HG02588 (cell line): ENCODE data around the gene NMRAL1.

Source experiments
- ATAC-seq: cut with Tn5 transposase; IDR thresholded peaks from one replicate; pipeline ENCODE4 v1.9.1; 2021; ENCODE audit warnings: mild to moderate bottlenecking, moderate library complexity; ENCODE audit not compliant: unreplicated experiment

The NMRAL1 gene

GRCh38 chr16:4467916-4468315 lies 6.5 kb downstream of the NMRAL1 start:
- ATAC-seq: no peak

- no peak for ATAC-seq
Observed at GRCh38 chr16:4465977-4466779, 8.2 kb downstream of the NMRAL1 start.

- ATAC-seq: no peak
Observed at GRCh38 chr16:4463522-4464163, 10.8 kb downstream of the NMRAL1 start.

- no peak for ATAC-seq
Observed at GRCh38 chr16:4461250-4462085, 13.0 kb downstream of the NMRAL1 start.

GRCh38 chr16:4460936-4461249 lies 13.5 kb downstream of the NMRAL1 start:
- ATAC-seq: no peak

GRCh38 chr16:4455951-4456350 lies 18.5 kb downstream of the NMRAL1 start:
- no peak for ATAC-seq

- no peak for ATAC-seq
Observed at GRCh38 chr16:4455081-4455480, 19.3 kb downstream of the NMRAL1 start.

- no peak for ATAC-seq
Observed at GRCh38 chr16:4454623-4455022, 19.8 kb downstream of the NMRAL1 start.

GRCh38 chr16:4452674-4453073 lies 21.8 kb downstream of the NMRAL1 start:
- no peak for ATAC-seq

- ATAC-seq: no peak
Observed at GRCh38 chr16:4450931-4451519, 23.4 kb downstream of the NMRAL1 start.

- no peak for ATAC-seq
Observed at GRCh38 chr16:4450430-4450829, 24.0 kb downstream of the NMRAL1 start.

GRCh38 chr16:4443986-4444385 lies 30.4 kb downstream of the NMRAL1 start:
- no peak for ATAC-seq

- no peak for ATAC-seq
Observed at GRCh38 chr16:4443271-4443670, 31.2 kb downstream of the NMRAL1 start.

- ATAC-seq: no peak
Observed at GRCh38 chr16:4442371-4442770, 32.1 kb downstream of the NMRAL1 start.

- no peak for ATAC-seq
Observed at GRCh38 chr16:4437366-4437765, 37.1 kb downstream of the NMRAL1 start.

- no peak for ATAC-seq
Observed at GRCh38 chr16:4435337-4436067, 38.9 kb downstream of the NMRAL1 start.

- ATAC-seq: no peak
Observed at GRCh38 chr16:4433914-4434787, 40.3 kb downstream of the NMRAL1 start.

- no peak for ATAC-seq
Observed at GRCh38 chr16:4433228-4433627, 41.2 kb downstream of the NMRAL1 start.

GRCh38 chr16:4431023-4431422 lies 43.4 kb downstream of the NMRAL1 start:
- no peak for ATAC-seq

- ATAC-seq: no peak
Observed at GRCh38 chr16:4428500-4428899, 45.9 kb downstream of the NMRAL1 start.
